Left lung (tissue), 10 donors: ENCODE measurements around the gene AANAT. TPM values are rescaled to one million over a fixed set of nuclear protein-coding genes. Genes with fewer than 3 reads are reported as not detected.

Experiments
- ATAC-seq: fragments of 200-7000 bp; cut with Tn5 transposase; one replicate; pipeline ENCODE4 v1.9.1; 2020; ENCODE audit warnings: moderate library complexity
- DNase-seq, 4 donors: peaks; one replicate each; pipeline ENCODE4 v3.0.0-alpha.2; 2013 to 2020
- H3K27ac ChIP-seq, 2 donors: fragments of 200-600 bp; sonication (generic) in 1 of 2; one replicate each; pipeline versions ENCODE4 v1.5.0 to v1.8.0; 2020 to 2021
- H3K27me3 ChIP-seq, 2 donors: fragments of 200-600 bp; sonication (generic) in 1 of 2; one replicate each; pipeline versions ENCODE4 v1.5.0 to v1.8.0; 2020 to 2021
- H3K36me3 ChIP-seq, 2 donors: fragments of 200-600 bp; sonication (generic) in 1 of 2; one replicate each; pipeline versions ENCODE4 v1.5.0 to v1.8.0; 2020 to 2021
- H3K4me1 ChIP-seq, 2 donors: fragments of 200-600 bp; one replicate each; pipeline ENCODE4 v1.8.0; 2021
- H3K4me3 ChIP-seq, 2 donors: fragments of 200-600 bp; sonication (generic) in 1 of 2; one replicate each; pipeline versions ENCODE4 v1.5.0 to v1.8.0; 2020 to 2021; ENCODE audit warnings: mild to moderate bottlenecking in 1 of 2
- H3K9me3 ChIP-seq, 2 donors: fragments of 200-600 bp; sonication (generic) in 1 of 2; one replicate each; pipeline versions ENCODE4 v1.5.0 to v1.8.0; 2020 to 2021
- intact Hi-C, 2 donors: fragments of 100-400 bp; cut with DNase I; formaldehyde crosslinking; loops; one replicate each; pipeline versions ENCODE4 v1.11.2 to v1.14.2; 2022
- polyA plus RNA-seq, 6 donors: library from polyadenylated mRNA; unstranded; fragments of 120-200 nt; gene quantifications; one replicate each; pipeline ENCODE4 v1.2.1, GENCODE V29; 2013; ENCODE audit not compliant: insufficient read length in 6 of 6
- total RNA-seq, 2 donors: library from RNA; stranded (reverse); fragmentation: NEBNext Ultra II Directional; extraction: Animal tissue kit (Norgen Biotek cat#: 25700); gene quantifications; one replicate each; pipeline ENCODE4 v1.2.1, GENCODE V29; 2021
- TF ChIP-seq, protein P1 (sequence below), 2 donors: fragments of 200-600 bp; sonication (generic) in 1 of 2; IDR thresholded peaks; one replicate each; pipeline versions ENCODE4 v1.5.0 to v1.8.0; 2021; ENCODE audit warnings: antibody characterized with exemption in 2 of 2
- donor health status: DM: no; HTN: yes; CAD: no.
- donor health status: DM: no; HTN: no; CAD: no.

AANAT gene
- total and polyA plus RNA-seq, 8 donors = 0.10 to 0.23 (median 0.18) TPM; not detected in 3

DNA sequence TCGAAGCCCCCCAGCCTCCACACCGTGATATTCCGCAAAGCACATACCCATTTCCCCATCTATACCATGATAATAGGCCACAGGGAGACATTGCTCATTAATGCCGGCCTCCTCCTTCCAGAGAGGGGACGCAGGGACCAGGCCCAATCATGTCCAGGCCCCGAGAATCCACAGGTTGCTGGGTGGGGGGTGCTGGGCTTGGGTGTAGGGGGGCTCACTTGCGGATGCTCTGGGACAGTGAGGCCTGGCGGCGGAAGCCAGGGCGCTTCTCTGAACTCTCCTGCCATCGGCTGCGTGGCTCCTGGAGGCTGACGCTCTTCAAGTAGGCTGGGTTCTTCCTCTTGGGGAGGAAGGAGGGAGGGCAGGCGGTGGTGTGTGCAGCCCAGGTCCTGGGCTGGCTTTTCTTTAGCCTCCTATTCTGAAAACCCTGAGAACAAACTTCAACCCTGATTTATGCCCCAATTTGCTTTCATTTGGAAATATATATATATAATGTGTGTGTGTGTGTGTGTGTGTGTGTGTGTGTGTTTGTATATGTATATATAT, 12.2 kb downstream of the AANAT start:
- no peak for DNase-seq
- intact Hi-C loops = no loop called here

GRCh38 chr17:76480632-76481031, 13.2 kb downstream of the AANAT start:
- TF ChIP-seq, protein P1, sequence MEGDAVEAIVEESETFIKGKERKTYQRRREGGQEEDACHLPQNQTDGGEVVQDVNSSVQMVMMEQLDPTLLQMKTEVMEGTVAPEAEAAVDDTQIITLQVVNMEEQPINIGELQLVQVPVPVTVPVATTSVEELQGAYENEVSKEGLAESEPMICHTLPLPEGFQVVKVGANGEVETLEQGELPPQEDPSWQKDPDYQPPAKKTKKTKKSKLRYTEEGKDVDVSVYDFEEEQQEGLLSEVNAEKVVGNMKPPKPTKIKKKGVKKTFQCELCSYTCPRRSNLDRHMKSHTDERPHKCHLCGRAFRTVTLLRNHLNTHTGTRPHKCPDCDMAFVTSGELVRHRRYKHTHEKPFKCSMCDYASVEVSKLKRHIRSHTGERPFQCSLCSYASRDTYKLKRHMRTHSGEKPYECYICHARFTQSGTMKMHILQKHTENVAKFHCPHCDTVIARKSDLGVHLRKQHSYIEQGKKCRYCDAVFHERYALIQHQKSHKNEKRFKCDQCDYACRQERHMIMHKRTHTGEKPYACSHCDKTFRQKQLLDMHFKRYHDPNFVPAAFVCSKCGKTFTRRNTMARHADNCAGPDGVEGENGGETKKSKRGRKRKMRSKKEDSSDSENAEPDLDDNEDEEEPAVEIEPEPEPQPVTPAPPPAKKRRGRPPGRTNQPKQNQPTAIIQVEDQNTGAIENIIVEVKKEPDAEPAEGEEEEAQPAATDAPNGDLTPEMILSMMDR (IDR thresholded peaks at IDR 0.05) = no peak
- no peak for ATAC-seq

More for the DNA sequence above, 12.2 kb downstream of the AANAT start:
- Histone ChIP-seq H3K4me1 (peaks cover 0 to 40% of the 10 kb centered on the region in 2 donors), H3K27ac (no peak overlapping the region), H3K36me3 (peaks cover 0 to 69% of the 10 kb centered on the region in 2 donors), H3K27me3 (no peaks in the 10 kb centered on the region), H3K9me3 (no peaks in the 10 kb centered on the region), H3K4me3 (no peak overlapping the region)
- no peak for ATAC-seq
- TF ChIP-seq, protein P1 (IDR thresholded peaks at IDR 0.05) = no peak

DNA sequence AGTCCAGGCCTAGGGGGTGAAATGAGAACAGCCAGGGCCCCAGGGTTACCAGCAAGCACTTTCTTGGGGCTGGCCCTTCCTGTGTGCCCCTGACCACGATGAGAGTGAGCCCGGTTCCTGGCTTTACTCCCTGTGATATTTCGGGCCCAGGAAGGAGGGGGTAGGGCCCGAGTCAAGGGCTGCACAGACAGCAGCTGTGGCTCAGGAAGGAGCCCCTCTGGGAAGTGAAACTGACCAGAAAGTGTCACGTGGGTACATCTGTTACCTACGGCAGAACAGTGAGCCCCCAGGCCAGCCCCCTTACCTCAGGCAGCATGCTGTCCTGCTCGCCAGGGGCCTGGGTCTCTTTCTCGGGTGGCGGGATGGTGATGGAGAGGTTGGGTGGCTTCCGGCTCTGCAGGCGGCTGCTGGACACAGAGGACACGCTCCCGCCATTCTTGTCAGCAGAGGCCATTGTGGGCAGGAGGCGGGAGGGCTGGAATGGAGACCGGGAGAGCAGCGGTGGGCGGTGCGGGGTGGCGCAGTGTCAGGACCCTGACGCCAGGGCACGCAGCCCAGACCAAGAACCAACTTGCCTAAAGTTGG, 13.8 kb downstream of the AANAT start:
- Histone ChIP-seq H3K36me3 (peaks cover 0 to 55% of the 10 kb centered on the region in 2 donors), H3K4me1 (peaks cover 0 to 55% of the 10 kb centered on the region in 2 donors), H3K9me3 (no peaks in the 10 kb centered on the region), H3K27me3 (no peaks in the 10 kb centered on the region), H3K4me3 (no peak overlapping the region), H3K27ac (peak overlapping the region in 1 of 2 donors; percentile 23)
- TF ChIP-seq, protein P1 (IDR thresholded peaks at IDR 0.05) = no peak
- DNase-seq (no peak), ATAC-seq (peak; percentile 6)
- intact Hi-C loops = no loop called here

More at GRCh38 chr17:76480632-76481031, 13.2 kb downstream of the AANAT start:
- Histone ChIP-seq H3K27ac (peak overlapping the region in 1 of 2 donors; percentile 23), H3K4me3 (no peak overlapping the region), H3K4me1 (peaks cover 0 to 50% of the 10 kb centered on the region in 2 donors), H3K36me3 (peaks cover 0 to 59% of the 10 kb centered on the region in 2 donors), H3K27me3 (no peaks in the 10 kb centered on the region), H3K9me3 (no peaks in the 10 kb centered on the region)
- intact Hi-C loops = no loop called here
- DNase-seq = peak in 1 of 4 donors; percentile 55

DNA sequence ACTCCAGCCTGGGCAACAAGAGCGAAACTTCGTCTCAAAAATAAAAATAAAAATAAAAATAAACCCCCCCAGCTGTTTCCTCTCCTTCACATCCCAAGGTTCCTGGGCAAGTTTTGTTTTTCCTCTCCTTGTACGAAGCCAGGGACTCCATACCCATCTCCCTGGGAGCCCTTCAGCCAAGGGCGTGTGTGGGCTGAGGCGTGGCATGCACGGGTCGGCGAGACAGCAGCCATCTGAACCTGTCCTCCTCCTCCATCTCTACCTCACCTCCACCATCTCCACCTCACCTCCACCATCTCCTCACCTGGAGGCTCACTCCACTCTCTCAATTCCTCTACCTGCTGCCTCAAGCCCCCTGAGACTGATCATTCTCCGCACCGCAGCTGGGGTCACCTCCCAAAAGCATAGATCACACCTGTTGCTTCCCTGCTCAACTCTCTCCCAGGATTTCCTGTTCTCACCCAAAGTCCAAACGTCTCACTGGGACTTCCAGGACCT, 16.9 kb downstream of the AANAT start:
- TF ChIP-seq, protein P1 (IDR thresholded peaks at IDR 0.05) = no peak
- Histone ChIP-seq H3K4me1 (peaks cover 0 to 81% of the 10 kb centered on the region in 2 donors), H3K9me3 (no peaks in the 10 kb centered on the region), H3K27ac (peak overlapping the region in 1 of 2 donors; percentile 70), H3K4me3 (no peak overlapping the region), H3K36me3 (peaks cover 0 to 43% of the 10 kb centered on the region in 2 donors), H3K27me3 (no peaks in the 10 kb centered on the region)
- ATAC-seq = no peak
- intact Hi-C loops = no loop called here
- DNase-seq = no peak

DNA sequence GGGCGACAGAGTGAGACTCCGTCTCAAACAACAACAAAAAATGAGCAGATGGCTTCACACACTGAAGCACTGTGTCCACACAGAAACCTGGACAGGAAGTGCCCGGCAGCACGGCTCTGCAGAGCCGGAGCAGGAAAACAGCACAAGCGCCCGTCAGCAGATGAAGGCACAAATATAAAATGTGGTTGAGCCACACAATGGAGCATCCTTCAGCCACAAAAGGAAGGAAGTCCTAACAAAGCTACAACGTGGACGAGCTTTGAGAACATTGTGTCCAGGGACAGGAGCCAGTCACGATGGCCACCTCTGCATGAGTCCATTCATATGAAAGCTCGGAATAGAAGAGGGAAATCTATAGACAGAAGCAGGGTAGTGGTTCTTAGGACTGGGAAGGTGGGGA, 18.2 kb downstream of the AANAT start:
- Histone ChIP-seq H3K4me3 (no peak overlapping the region), H3K27ac (peak overlapping the region in 1 of 2 donors; percentile 70), H3K27me3 (no peaks in the 10 kb centered on the region), H3K36me3 (peaks cover 0 to 31% of the 10 kb centered on the region in 2 donors), H3K9me3 (no peaks in the 10 kb centered on the region), H3K4me1 (peaks cover 0 to 88% of the 10 kb centered on the region in 2 donors)
- intact Hi-C loops = no loop called here
- DNase-seq = no peak
- TF ChIP-seq, protein P1 (IDR thresholded peaks at IDR 0.05) = no peak
- ATAC-seq = peak; percentile 15
